ENCODE data around the gene HCN2.
"Not testable (repeated sequence)": the region's sequence is repeated elsewhere in the genome, so short reads cannot be mapped to it uniquely, and the experiment has no call there.

The HCN2 gene

GRCh38 chr19:617551-618246 is 28.0 kb downstream of the HCN2 start:
- in situ Hi-C loops (cut with MboI; ENCODE audit: low sequenced_read_pairs) = no loop called here

DNA sequence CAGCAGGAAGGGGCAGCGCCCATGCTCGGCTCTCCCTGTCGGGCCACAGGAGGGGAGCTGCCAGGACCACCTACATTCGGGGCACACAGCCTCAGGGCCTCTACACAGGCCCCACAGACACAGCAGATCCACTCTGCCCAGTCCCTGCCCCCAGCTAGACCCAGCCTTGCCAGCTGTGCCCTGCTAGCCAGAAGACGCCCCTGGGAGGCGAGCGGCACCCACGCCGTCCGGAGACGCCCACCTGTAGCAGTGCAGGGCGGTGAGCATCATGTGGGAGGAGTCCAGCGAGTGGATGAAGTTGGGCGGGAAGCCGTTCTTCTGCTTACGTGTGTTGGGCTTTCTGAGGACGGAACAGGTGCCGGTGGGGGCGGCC is 28.6 kb downstream of the HCN2 start:
- in situ Hi-C loops (cut with MboI; ENCODE audit: low sequenced_read_pairs) = no loop called here

DNA sequence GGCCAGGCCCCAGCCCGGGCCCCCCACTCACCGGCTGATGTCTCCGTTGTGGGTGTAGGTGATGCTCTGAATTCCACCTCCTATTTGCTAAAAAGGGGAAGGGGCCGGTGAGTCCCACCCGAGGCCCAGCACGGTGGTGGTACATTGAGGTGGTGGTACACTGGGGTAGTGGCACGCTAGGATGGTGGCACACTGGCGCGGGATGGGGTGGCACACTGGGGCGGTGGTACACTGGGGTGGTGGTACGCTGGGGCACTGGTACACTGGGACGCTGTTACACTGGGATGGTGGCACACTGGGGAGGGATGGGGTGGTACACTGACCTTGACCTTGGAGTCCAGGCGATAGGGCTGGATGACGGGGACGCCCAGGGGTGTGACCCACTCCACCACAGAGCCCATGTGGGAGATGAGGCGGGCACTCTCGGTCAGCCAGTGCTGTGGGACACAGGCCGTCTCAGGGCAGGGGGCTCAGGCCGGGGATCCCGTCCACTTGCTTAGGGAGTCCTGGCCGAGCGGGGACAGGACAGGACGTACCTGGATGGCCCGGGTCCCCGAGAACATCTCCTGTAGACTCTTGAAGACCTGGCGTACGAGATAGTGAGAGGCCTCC is 29.1 kb downstream of the HCN2 start:
- in situ Hi-C loops (cut with MboI; ENCODE audit: low sequenced_read_pairs) = no loop called here

- in situ Hi-C loops (cut with MboI; ENCODE audit: low sequenced_read_pairs) = no loop called here
Measured at GRCh38 chr19:619286-620002, 29.8 kb downstream of the HCN2 start.

DNA sequence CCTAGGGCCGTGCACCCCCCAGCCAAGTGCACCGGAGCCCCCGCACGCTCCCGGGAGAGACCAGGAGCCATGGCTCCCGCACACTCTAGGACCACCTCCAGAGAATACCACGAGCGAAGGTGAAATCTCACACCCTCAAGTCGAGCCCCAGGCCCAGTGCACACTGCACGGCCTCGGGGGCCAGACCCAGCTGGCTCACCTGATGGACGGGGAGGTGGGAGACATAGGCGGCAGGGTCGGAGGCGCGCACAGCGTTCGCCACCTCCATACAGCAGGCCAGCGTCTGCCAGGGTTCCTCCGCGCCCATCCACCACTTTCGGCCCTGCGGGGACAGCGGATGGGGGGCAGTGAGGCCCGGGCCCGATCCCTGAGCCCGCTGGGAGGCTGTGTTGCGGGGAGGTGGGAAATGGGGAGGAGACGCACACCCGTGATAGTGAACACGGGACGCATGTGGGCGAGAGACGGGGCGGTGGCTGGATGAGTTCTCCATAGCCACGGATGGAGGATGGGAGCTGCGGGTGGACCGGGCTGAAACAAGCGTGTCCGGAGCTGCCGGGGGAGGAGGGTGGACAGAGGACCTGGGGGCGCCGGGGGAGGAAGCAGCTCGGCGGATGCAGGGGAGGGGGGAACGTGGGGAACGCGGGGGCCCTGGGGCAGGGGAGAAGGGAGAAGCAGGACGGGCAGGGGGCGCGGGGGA is 30.6 kb downstream of the HCN2 start:
- in situ Hi-C loops (cut with MboI; ENCODE audit: low sequenced_read_pairs) = no loop called here

GRCh38 chr19:621191-621590 is 31.5 kb downstream of the HCN2 start:
- in situ Hi-C loops (cut with MboI; ENCODE audit: low sequenced_read_pairs) = not testable (repeated sequence)

GRCh38 chr19:621819-622218 is 32.1 kb downstream of the HCN2 start:
- in situ Hi-C loops (cut with MboI; ENCODE audit: low sequenced_read_pairs) = no loop called here

- in situ Hi-C loops (cut with MboI; ENCODE audit: low sequenced_read_pairs) = no loop called here
Measured at GRCh38 chr19:622666-623065, 33.0 kb downstream of the HCN2 start.

DNA sequence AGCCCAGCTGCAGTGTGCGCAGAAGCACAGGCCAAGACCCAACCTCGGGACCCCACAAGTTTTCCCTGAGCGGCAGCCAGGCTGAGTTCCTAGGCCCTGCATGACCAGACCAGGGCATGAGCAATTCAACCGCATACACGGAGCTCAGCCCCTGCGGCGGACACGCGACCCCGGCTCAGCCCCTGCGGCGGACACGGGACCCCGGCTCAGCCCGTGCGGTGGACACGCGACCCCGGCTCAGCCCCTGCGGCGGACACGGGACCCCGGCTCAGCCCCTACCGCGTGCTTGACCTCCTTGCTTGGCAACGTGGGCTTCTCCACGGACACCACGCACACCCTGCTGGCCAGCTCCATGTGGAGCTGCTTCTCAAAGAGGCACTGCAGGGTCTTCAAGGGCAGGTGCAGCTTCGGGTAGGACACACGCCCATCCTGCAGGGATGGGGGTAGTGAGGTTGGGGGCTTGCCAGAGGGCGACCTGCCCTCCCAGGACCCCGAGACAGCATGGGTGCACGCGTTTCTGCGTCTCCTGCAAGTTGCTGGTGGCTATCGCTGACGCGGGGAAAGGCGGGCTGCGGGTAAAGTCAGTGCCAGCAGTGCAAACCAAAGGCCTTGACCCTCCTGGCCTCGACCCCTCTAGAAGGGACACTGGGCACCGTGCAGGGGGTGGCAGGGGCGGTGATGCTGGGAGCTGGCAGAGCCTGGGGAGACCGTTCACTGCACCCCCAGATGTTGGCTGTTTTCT is 33.7 kb downstream of the HCN2 start:
- in situ Hi-C loops (cut with MboI; ENCODE audit: low sequenced_read_pairs) = no loop called here

GRCh38 chr19:623974-624373 is 34.3 kb downstream of the HCN2 start:
- in situ Hi-C loops (cut with MboI; ENCODE audit: low sequenced_read_pairs) = no loop called here

- in situ Hi-C loops (cut with MboI; ENCODE audit: low sequenced_read_pairs) = no loop called here
Measured at GRCh38 chr19:624433-625109, 34.9 kb downstream of the HCN2 start.

DNA sequence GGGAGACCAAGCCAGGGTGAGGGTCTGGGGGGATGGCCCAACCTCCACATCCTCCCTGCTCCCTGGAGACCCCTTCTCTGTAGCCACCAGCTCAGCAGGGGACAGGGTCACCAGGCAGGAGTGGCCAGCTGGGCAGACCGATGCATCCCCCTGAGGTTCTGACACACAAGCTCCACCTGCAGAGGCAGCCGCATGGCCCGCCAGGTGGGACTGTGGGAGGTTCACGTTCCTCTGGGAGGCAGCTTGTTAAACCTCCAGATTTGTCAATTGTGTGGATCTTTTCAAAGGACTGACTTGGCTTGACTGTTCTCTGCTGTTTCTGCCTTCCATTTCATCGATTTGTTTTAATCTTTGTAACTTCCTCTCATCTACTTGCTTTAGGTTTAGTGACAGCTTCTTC is 35.6 kb downstream of the HCN2 start:
- in situ Hi-C loops (cut with MboI; ENCODE audit: low sequenced_read_pairs) = no loop called here

DNA sequence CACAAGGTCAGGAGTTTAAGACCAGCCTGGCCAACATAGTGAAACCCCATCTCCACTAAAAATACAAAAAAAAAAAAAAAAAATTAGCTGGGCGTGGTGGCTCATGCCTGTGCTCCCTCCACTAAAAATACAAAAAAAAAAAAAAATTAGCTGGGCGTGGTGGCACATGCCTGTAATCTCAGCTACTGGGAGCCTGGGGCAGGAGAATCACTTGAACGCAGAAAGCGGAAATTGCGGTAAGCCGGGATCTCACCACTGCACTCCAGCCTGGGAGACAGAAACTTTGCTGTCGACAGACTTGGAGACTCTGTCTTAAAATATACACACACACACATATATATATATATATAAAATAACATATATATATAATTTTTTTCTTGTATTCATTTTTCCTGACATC is 36.9 kb downstream of the HCN2 start:
- in situ Hi-C loops (cut with MboI; ENCODE audit: low sequenced_read_pairs) = not testable (repeated sequence)

- in situ Hi-C loops (cut with MboI; ENCODE audit: low sequenced_read_pairs) = no loop called here
Measured at GRCh38 chr19:628168-628567, 38.5 kb downstream of the HCN2 start.

- in situ Hi-C loops (cut with MboI; ENCODE audit: low sequenced_read_pairs) = not testable (repeated sequence)
Measured at GRCh38 chr19:629515-629914, 39.8 kb downstream of the HCN2 start.

GRCh38 chr19:629961-630714 is 40.5 kb downstream of the HCN2 start:
- in situ Hi-C loops (cut with MboI; ENCODE audit: low sequenced_read_pairs) = no loop called here

DNA sequence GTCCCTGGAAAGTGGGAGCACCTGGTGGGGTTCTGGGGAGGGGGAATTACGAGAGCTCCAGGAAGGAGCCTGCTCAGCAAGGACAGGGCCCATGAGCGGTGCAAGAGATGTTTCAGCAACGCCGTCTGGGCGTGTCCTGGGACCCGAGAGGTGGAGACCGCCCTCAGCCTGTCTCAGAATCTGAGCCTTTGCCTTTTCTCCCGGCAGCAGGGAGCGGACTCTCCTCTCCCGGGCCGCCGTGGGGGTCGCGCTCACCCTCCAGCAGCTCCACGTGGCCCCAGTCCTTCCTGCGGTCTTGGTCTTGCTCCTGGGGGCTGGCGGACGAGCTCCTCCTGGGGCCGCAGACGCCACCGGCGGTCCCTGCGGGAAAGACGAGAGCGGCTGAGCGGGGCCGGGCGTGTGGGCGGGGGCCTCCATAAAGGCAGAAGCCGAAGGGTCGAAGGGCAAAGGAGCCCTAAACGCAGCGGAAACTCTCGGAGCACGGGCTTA is 42.9 kb downstream of the HCN2 start:
- in situ Hi-C loops (cut with MboI; ENCODE audit: low sequenced_read_pairs) = no loop called here

- in situ Hi-C loops (cut with MboI; ENCODE audit: low sequenced_read_pairs) = no loop called here
Measured at GRCh38 chr19:633068-633785, 43.5 kb downstream of the HCN2 start, which contains the start of gene POLRMT. TSS of gene POLRMT (minus strand) at chr19:633537. CDS start at chr19:633512, 25 bp downstream.
